H1 (cell line): ENCODE data around the gene ADIPOR2. TPM values are rescaled to one million over a fixed set of nuclear protein-coding genes. Genes with fewer than 3 reads are reported as not detected.

Experiments used
- BACH1 ChIP-seq: IDR thresholded peaks from 2 replicates; pipeline ENCODE4 v1.6.1; 2012; ENCODE audit warnings: low read length, improper control_type of control experiment
- CBX5 ChIP-seq: fragments of 300-800, 300-1000 bp; sonication (generic); IDR thresholded peaks from 2 replicates; pipeline ENCODE4 v1.7.1; 2016; ENCODE audit warnings: antibody characterized with exemption, low read length, low read depth
- CBX8 ChIP-seq: fragments of 300-800, 300-1000 bp; sonication (generic); IDR thresholded peaks from 2 replicates; pipeline ENCODE4 v1.7.1; 2016; ENCODE audit warnings: low read depth, low read length, borderline replicate concordance
- CTBP2 ChIP-seq: IDR thresholded peaks from 2 replicates; pipeline ENCODE4 v1.7.0; 2011; ENCODE audit warnings: borderline replicate concordance, mild to moderate bottlenecking, moderate library complexity, mixed read lengths, low read length; ENCODE audit not compliant: insufficient read depth, insufficient read length
- HDAC6 ChIP-seq: IDR thresholded peaks from one replicate; pipeline ENCODE4 v1.7.1; 2012; ENCODE audit warnings: low read depth, mild to moderate bottlenecking, inconsistent platforms, low read length, moderate library complexity
- JUN ChIP-seq: IDR thresholded peaks from 2 replicates; pipeline ENCODE4 v1.6.1; 2011; ENCODE audit warnings: low read depth, mild to moderate bottlenecking, improper control_type of control experiment, low read length
- JUND ChIP-seq: IDR thresholded peaks from 2 replicates; pipeline ENCODE4 v1.6.1; 2011; ENCODE audit warnings: mild to moderate bottlenecking, improper control_type of control experiment, low read length
- KDM4A ChIP-seq: IDR thresholded peaks from one replicate; pipeline ENCODE4 v1.7.1; 2012; ENCODE audit warnings: low read depth, mild to moderate bottlenecking, moderate library complexity, low read length, inconsistent platforms; ENCODE audit not compliant: severe bottlenecking
- KDM5A ChIP-seq: fragments of 200-600 bp; IDR thresholded peaks from 2 replicates; pipeline ENCODE4 v1.7.1; 2012; ENCODE audit warnings: mild to moderate bottlenecking, low read length, inconsistent platforms, mixed read lengths
- MAFK ChIP-seq: IDR thresholded peaks from 2 replicates; pipeline ENCODE4 v1.6.1; 2012; ENCODE audit warnings: low read depth, mild to moderate bottlenecking, improper control_type of control experiment, low read length
- POLR2A ChIP-seq, 2 experiments: IDR thresholded peaks; 1 replicate in 1 of 2; 2 replicates in 1 of 2; pipeline ENCODE4 v1.6.1; 2011; ENCODE audit warnings: low read depth in 2 of 2, low read length in 2 of 2, mild to moderate bottlenecking in 2 of 2; ENCODE audit errors: control extremely low read depth in 1 of 2
- POLR2AphosphoS5 ChIP-seq: IDR thresholded peaks from 2 replicates; pipeline ENCODE4 v1.6.1; 2011; ENCODE audit warnings: low read depth, low read length
- RAD21 ChIP-seq, 2 experiments: IDR thresholded peaks in 1 of 2; conservative IDR thresholded peaks in 1 of 2; 2 replicates each; pipeline ENCODE4 v1.6.1; 2011; ENCODE audit warnings: low read depth in 2 of 2, low read length in 2 of 2, improper control_type of control experiment in 1 of 2, inconsistent platforms in 1 of 2, mild to moderate bottlenecking in 1 of 2, moderate library complexity in 1 of 2
- RXRA ChIP-seq: IDR thresholded peaks from 2 replicates; pipeline ENCODE4 v1.6.1; 2011; ENCODE audit warnings: low read depth, mild to moderate bottlenecking, low read length, moderate library complexity; ENCODE audit not compliant: insufficient read depth
- SAP30 ChIP-seq: fragments of 300-600 bp; sonication (generic); IDR thresholded peaks from 2 replicates; pipeline ENCODE4 v1.7.1; 2012; ENCODE audit warnings: low read length, moderate library complexity, mild to moderate bottlenecking, inconsistent platforms; ENCODE audit not compliant: insufficient read depth, insufficient replicate concordance
- SIN3A ChIP-seq, 2 experiments: IDR thresholded peaks in 1 of 2; conservative IDR thresholded peaks in 1 of 2; 2 replicates each; pipeline ENCODE4 v1.6.1; 2011 to 2012; ENCODE audit warnings: low read length in 2 of 2, improper control_type of control experiment in 1 of 2, low read depth in 1 of 2, mild to moderate bottlenecking in 1 of 2
- SRF ChIP-seq: IDR thresholded peaks from 2 replicates; pipeline ENCODE4 v1.6.1; 2011; ENCODE audit warnings: mild to moderate bottlenecking, low read depth, low read length, moderate library complexity
- SUZ12 ChIP-seq: fragments of 200-600 bp; sonication (generic); IDR thresholded peaks from 2 replicates; pipeline ENCODE4 v1.6.1; 2012; ENCODE audit warnings: mild to moderate bottlenecking, inconsistent platforms, low read length, moderate library complexity, mixed read lengths
- TCF12 ChIP-seq: IDR thresholded peaks from 2 replicates; pipeline ENCODE4 v1.6.1; 2011; ENCODE audit warnings: low read depth, mild to moderate bottlenecking, low read length
- TEAD4 ChIP-seq: IDR thresholded peaks from 2 replicates; pipeline ENCODE4 v1.6.1; 2012; ENCODE audit warnings: low read depth, low read length, inconsistent platforms, mixed read lengths
- YY1 ChIP-seq: IDR thresholded peaks from 2 replicates; pipeline ENCODE4 v1.6.1; 2011; ENCODE audit warnings: low read depth, mild to moderate bottlenecking, low read length
- polyA plus RNA-seq, 7 experiments: library from polyadenylated mRNA; depleted of rRNA in 3 of 7; stranded (reverse) in 5 of 7; unstranded in 2 of 7; fragments of >200 nt in 5 of 7; fragments of 200-250 nt in 2 of 7; gene quantifications; 1 replicate in 5 of 7; 2 replicates in 1 of 7; 4 replicates in 1 of 7; pipeline versions ENCODE4 v1.2.1 to v1.2.3, GENCODE V29; 2011 to 2013; ENCODE audit warnings: missing spikeins in 2 of 7, mixed read lengths in 2 of 7
- total RNA-seq: library from RNA; stranded (reverse); fragmentation: NEBNext Ultra II Directional; extraction: Animal tissue kit (Norgen Biotek cat#: 25700); gene quantifications from 2 replicates; pipeline ENCODE4 v1.2.1, GENCODE V29; 2021
- TF ChIP-seq, protein P1 (sequence below), 3 experiments: IDR thresholded peaks; 1 replicate in 2 of 3; 2 replicates in 1 of 3; pipeline versions ENCODE4 v1.5.1 to v1.6.1; 2011; ENCODE audit warnings: low read length in 3 of 3, mild to moderate bottlenecking in 3 of 3, inconsistent platforms in 2 of 3, low read depth in 1 of 3, moderate library complexity in 1 of 3; ENCODE audit not compliant: insufficient read depth in 1 of 3; ENCODE audit errors: control extremely low read depth in 1 of 3

Gene ADIPOR2
- total and polyA plus RNA-seq, 2 of the 8 experiments (the other 6 are each of a cell fraction or from before 2014, with no cell fraction given), result 17.5 to 50.8 TPM

DNA sequence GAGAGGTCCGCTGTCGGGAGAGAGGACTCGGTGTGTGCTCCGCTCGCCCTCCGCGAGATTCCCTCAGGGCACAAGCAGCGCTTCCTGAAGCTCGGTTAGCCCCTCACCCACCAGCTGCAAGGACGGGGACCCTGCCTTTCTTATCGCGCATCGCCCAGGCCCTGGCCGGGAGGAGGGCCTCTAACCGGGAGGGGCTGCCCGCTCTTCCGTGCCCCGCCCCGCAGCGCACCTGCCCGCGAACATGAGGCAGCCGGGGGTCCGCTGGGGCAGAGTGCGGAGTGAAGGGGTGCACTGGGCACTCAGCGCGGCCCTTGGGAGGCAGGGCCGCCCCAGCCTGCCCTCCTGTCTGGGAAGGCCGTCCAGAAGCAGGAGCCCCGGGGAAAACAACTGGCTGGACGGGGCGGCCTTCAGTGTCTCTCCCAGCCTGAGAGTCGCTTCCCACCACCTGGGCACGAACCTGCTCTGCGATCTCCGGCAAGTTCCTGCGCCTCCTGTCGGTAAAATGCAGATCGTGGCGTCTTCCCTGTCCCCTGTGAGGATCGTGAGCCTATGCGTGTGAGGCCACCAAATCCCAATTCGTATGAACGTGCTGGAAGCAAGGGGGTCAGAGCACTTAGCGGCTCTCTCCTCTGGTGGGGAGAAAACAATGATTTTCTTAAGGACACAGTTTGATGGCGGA is 28.0 kb upstream of the ADIPOR2 start (continued):
- no peak for TF ChIP-seq SAP30
- peak; percentile 87 for TF ChIP-seq KDM4A
- no peak for TF ChIP-seq CBX8
- peak; percentile 49; the same call in 1 of the 2 replicates for TF ChIP-seq YY1
- peak; percentile 88 for TF ChIP-seq CTBP2
- TF ChIP-seq SRF, result no peak
- no peak for TF ChIP-seq TCF12
- no peak for TF ChIP-seq TEAD4
- TF ChIP-seq CBX5, result no peak
- peak in 1 of 2 experiments; percentile 68; a peak in 2 of 4 replicates for TF ChIP-seq SIN3A (conservative IDR thresholded peaks at IDR 0.05 in 1 of 2, IDR thresholded peaks at IDR 0.05 in 1 of 2; ENCODE audit: low read depth in 1 of 2, low read length in 2 of 2)
- peak; percentile 51 for TF ChIP-seq BACH1
- no peak for TF ChIP-seq RXRA
- TF ChIP-seq POLR2AphosphoS5, result no peak
- TF ChIP-seq HDAC6, result no peak
- no peak for TF ChIP-seq SUZ12
- no peak for TF ChIP-seq POLR2A (IDR thresholded peaks at IDR 0.05; ENCODE audit: control extremely low read depth in 1 of 2, low read depth in 2 of 2, low read length in 2 of 2)
- no peak for TF ChIP-seq JUND
- no peak for TF ChIP-seq KDM5A
- no peak for TF ChIP-seq MAFK
- no peak for TF ChIP-seq JUN
- peak; percentile 47 to 56 for TF ChIP-seq RAD21 (IDR thresholded peaks at IDR 0.05 in 1 of 2, conservative IDR thresholded peaks at IDR 0.05 in 1 of 2; ENCODE audit: low read depth in 2 of 2, low read length in 2 of 2)
- TF ChIP-seq, protein P1, sequence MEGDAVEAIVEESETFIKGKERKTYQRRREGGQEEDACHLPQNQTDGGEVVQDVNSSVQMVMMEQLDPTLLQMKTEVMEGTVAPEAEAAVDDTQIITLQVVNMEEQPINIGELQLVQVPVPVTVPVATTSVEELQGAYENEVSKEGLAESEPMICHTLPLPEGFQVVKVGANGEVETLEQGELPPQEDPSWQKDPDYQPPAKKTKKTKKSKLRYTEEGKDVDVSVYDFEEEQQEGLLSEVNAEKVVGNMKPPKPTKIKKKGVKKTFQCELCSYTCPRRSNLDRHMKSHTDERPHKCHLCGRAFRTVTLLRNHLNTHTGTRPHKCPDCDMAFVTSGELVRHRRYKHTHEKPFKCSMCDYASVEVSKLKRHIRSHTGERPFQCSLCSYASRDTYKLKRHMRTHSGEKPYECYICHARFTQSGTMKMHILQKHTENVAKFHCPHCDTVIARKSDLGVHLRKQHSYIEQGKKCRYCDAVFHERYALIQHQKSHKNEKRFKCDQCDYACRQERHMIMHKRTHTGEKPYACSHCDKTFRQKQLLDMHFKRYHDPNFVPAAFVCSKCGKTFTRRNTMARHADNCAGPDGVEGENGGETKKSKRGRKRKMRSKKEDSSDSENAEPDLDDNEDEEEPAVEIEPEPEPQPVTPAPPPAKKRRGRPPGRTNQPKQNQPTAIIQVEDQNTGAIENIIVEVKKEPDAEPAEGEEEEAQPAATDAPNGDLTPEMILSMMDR (IDR thresholded peaks at IDR 0.05; ENCODE audit: control extremely low read depth in 1 of 3, insufficient read depth in 1 of 3, low read depth in 1 of 3, low read length in 3 of 3), result peak; percentile 73 to 98 (median 92)
